WI38 (cell line): Measurements from ENCODE around the gene EIF4E2.

Experiments used
- H3K4me3 ChIP-seq: 2 replicates; pipeline ENCODE4 v1.5.1; 2011; ENCODE audit warnings: low read depth, mild to moderate bottlenecking, control low read depth, low read length
- CTCF ChIP-seq: IDR thresholded peaks from 2 replicates; pipeline ENCODE4 v1.5.1; 2012; ENCODE audit warnings: low read depth, mild to moderate bottlenecking, control low read depth, low read length

The EIF4E2 gene

DNA sequence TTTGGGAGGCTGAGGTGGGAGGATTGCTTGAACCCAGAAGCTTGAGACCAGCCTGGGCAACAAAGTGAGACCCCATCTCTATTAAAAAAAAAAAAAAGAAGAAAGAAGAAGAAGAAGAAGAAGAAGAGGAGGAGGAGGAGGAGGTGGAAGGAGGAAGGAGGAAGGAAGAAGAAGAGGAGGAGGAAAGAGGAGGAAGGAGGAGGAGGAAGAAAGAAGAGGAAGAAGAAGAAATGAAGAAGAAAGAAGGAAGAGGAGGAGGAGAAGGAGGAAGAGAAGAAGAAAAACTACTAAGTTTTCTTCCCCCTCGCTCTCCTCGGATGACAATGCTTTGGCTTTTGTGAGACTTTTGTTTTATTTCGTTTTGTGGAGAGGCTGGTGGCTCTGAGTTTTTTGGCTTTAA is 52.8 kb downstream of the EIF4E2 start:
- H3K4me3 ChIP-seq, result no peak overlapping the region
- TF ChIP-seq CTCF, result no peak

- TF ChIP-seq CTCF, result no peak
- H3K4me3 ChIP-seq, result no peak overlapping the region
Observed at GRCh38 chr2:232604535-232604934, 54.0 kb downstream of the EIF4E2 start.

GRCh38 chr2:232607011-232607410 is 56.5 kb downstream of the EIF4E2 start:
- TF ChIP-seq CTCF, result no peak
- no peak overlapping the region for H3K4me3 ChIP-seq

- TF ChIP-seq CTCF, result no peak
- H3K4me3 ChIP-seq, result no peak overlapping the region
Observed at GRCh38 chr2:232609607-232610006, 59.1 kb downstream of the EIF4E2 start.

GRCh38 chr2:232610081-232610480 is 59.6 kb downstream of the EIF4E2 start:
- TF ChIP-seq CTCF, result no peak
- H3K4me3 ChIP-seq, result no peak overlapping the region

DNA sequence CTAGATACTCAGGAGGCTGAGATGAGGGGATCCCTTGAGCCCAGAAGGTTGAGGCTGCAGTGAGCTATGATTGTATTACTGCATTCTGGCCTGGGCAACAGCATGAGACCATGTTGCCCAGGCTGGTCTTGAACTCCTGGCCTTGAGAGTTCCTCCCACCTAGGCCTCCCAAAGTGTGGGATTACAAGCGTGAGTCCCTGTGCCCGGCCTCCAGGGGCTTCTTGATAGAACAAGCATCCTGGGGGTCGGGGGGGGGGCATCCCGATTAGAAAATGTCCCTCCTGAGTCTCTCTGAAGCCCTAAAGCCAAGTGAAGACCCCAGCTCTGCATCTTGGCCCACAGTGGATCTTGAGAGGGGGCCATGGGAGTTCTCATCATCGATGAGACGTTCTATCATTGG is 60.6 kb downstream of the EIF4E2 start:
- no peak overlapping the region for H3K4me3 ChIP-seq
- TF ChIP-seq CTCF, result no peak

DNA sequence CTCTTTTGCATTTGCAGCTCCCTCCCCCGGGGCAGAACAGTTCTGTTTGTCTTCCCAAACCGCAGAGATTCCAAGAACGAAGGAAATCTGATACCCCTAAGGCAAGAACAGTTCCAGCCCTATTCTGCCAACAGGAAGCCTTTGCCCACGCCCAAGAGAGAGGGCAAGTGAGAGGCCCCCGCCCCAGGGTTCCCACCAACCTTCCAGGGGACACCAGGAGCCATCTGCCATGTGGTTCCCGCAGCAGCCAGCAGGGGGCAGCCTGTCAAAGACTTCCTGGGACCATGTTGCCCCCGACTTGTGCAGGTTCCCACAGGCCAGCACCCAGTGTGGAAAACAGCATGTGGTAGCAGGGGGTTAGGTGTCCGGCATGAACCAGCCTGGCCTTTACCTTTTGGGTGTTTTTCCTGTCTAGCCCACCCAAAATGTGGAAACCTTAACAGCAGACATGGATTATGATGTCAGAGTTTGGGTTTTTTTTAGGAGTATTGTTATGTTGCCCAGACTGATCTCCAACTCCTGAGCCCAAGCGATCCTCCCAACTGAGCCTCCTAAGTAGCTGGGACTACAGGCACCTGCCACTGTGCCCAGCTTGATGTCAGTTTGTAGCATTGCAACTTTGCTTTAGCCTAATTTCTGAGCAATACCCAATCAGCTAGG is 61.2 kb downstream of the EIF4E2 start:
- peak; percentile 83 for TF ChIP-seq CTCF
- no peak overlapping the region for H3K4me3 ChIP-seq
